ENCODE results near the gene DSC2. TPM values are rescaled to one million over a fixed set of nuclear protein-coding genes. Genes with fewer than 3 reads are reported as not detected.

Gene DSC2
- total and polyA plus RNA-seq, 2 donors from 2014 or later = 4.1 to 19.8 TPM

GRCh38 chr18:31098878-31099277, 3.3 kb downstream of the DSC2 start:
- no peak overlapping the region for H3K9ac ChIP-seq (ENCODE audit: low read length in 3 of 3)
- no peaks in the 10 kb centered on the region for H3K9me3 ChIP-seq (ENCODE audit: control insufficient read depth in 2 of 3, insufficient read depth in 1 of 3, low read length in 3 of 3)
- no peak for TF ChIP-seq CTCF (IDR thresholded peaks at IDR 0.05; ENCODE audit: borderline replicate concordance, extremely low read depth, insufficient read depth)
- no peaks in the 10 kb centered on the region for H3K27me3 ChIP-seq (ENCODE audit: control insufficient read depth, insufficient read depth, low read length)
- no peaks in the 10 kb centered on the region for H3K36me3 ChIP-seq (ENCODE audit: control insufficient read depth in 2 of 3, insufficient read depth in 3 of 3, low read length in 3 of 3)
- no peak overlapping the region for H3K27ac ChIP-seq (ENCODE audit: low read depth in 2 of 2, low read length in 2 of 2)
- H3K4me1 ChIP-seq (ENCODE audit: control insufficient read depth in 2 of 3, insufficient read depth in 2 of 3, low read depth in 1 of 3, low read length in 3 of 3) = peaks cover 0 to 5% (median 5%) of the 10 kb centered on the region in 3 donors
- no peak overlapping the region for H3K4me3 ChIP-seq (ENCODE audit: low read length in 3 of 3)
- FAIRE-seq (no peak), DNase-seq (no peak)
- intact Hi-C loops (cut with DNase I) = no loop called here

GRCh38 chr18:31097666-31098065, 4.6 kb downstream of the DSC2 start:
- H3K4me1 ChIP-seq (ENCODE audit: control insufficient read depth in 2 of 3, insufficient read depth in 2 of 3, low read depth in 1 of 3, low read length in 3 of 3) = peaks cover 0 to 5% (median 5%) of the 10 kb centered on the region in 3 donors
- no peak overlapping the region for H3K27ac ChIP-seq (ENCODE audit: low read depth in 2 of 2, low read length in 2 of 2)
- no peak overlapping the region for H3K4me3 ChIP-seq (ENCODE audit: low read length in 3 of 3)
- DNase-seq (no peak), FAIRE-seq (no peak)
- no peak for TF ChIP-seq CTCF (IDR thresholded peaks at IDR 0.05; ENCODE audit: borderline replicate concordance, extremely low read depth, insufficient read depth)
- H3K9ac ChIP-seq (ENCODE audit: low read length in 3 of 3) = no peak overlapping the region
- intact Hi-C loops (cut with DNase I) = no loop called here
- H3K36me3 ChIP-seq (ENCODE audit: control insufficient read depth in 2 of 3, insufficient read depth in 3 of 3, low read length in 3 of 3) = no peaks in the 10 kb centered on the region
- H3K27me3 ChIP-seq (ENCODE audit: control insufficient read depth, insufficient read depth, low read length) = no peaks in the 10 kb centered on the region
- no peaks in the 10 kb centered on the region for H3K9me3 ChIP-seq (ENCODE audit: control insufficient read depth in 2 of 3, insufficient read depth in 1 of 3, low read length in 3 of 3)

- Histone ChIP-seq H3K4me1 (ENCODE audit: control insufficient read depth in 2 of 3, insufficient read depth in 2 of 3, low read depth in 1 of 3, low read length in 3 of 3) (no peaks in the 10 kb centered on the region), H3K9me3 (ENCODE audit: control insufficient read depth in 2 of 3, insufficient read depth in 1 of 3, low read length in 3 of 3) (no peaks in the 10 kb centered on the region), H3K27ac (ENCODE audit: low read depth in 2 of 2, low read length in 2 of 2) (no peak overlapping the region), H3K9ac (ENCODE audit: low read length in 3 of 3) (no peak overlapping the region), H3K27me3 (ENCODE audit: control insufficient read depth, insufficient read depth, low read length) (no peaks in the 10 kb centered on the region), H3K36me3 (ENCODE audit: control insufficient read depth in 2 of 3, insufficient read depth in 3 of 3, low read length in 3 of 3) (peaks cover 0 to 2% (median 0%) of the 10 kb centered on the region in 3 donors), H3K4me3 (ENCODE audit: low read length in 3 of 3) (no peak overlapping the region)
- intact Hi-C loops (cut with DNase I) = no loop called here
- TF ChIP-seq CTCF (IDR thresholded peaks at IDR 0.05; ENCODE audit: borderline replicate concordance, extremely low read depth, insufficient read depth) = no peak
- no peak for DNase-seq
- FAIRE-seq = no peak
These were observed 8.3 kb downstream of the DSC2 start for GRCh38 chr18:31093880-31094279.

- H3K4me1 ChIP-seq (ENCODE audit: control insufficient read depth in 2 of 3, insufficient read depth in 2 of 3, low read depth in 1 of 3, low read length in 3 of 3) = no peaks in the 10 kb centered on the region
- H3K27me3 ChIP-seq (ENCODE audit: control insufficient read depth, insufficient read depth, low read length) = no peaks in the 10 kb centered on the region
- peaks cover 0 to 2% (median 0%) of the 10 kb centered on the region in 3 donors for H3K36me3 ChIP-seq (ENCODE audit: control insufficient read depth in 2 of 3, insufficient read depth in 3 of 3, low read length in 3 of 3)
- intact Hi-C loops (cut with DNase I) = no loop called here
- no peak overlapping the region for H3K27ac ChIP-seq (ENCODE audit: low read depth in 2 of 2, low read length in 2 of 2)
- H3K9me3 ChIP-seq (ENCODE audit: control insufficient read depth in 2 of 3, insufficient read depth in 1 of 3, low read length in 3 of 3) = no peaks in the 10 kb centered on the region
- no peak overlapping the region for H3K4me3 ChIP-seq (ENCODE audit: low read length in 3 of 3)
- TF ChIP-seq CTCF (IDR thresholded peaks at IDR 0.05; ENCODE audit: borderline replicate concordance, extremely low read depth, insufficient read depth) = no peak
- no peak for DNase-seq
- no peak for FAIRE-seq
- no peak overlapping the region for H3K9ac ChIP-seq (ENCODE audit: low read length in 3 of 3)
These were observed 8.9 kb downstream of the DSC2 start for GRCh38 chr18:31093294-31093693.
